Bronchial epithelial cell (primary cell): Measurements from ENCODE around the gene FGFR2. TPM values are rescaled to one million over a fixed set of nuclear protein-coding genes. Genes with fewer than 3 reads are reported as not detected.

Experiments used
- DNase-seq: peaks from one replicate; pipeline ENCODE4 v3.0.0-alpha.2; 2010; ENCODE audit warnings: low read depth
- FAIRE-seq: peaks from 2 replicates; lab custom pipeline; 2011; peaks lifted over from hg19 to GRCh38; lab: Jason Lieb, UNC
- H3K27me3 ChIP-seq: 2 replicates; pipeline ENCODE4 v1.5.1; 2011; ENCODE audit warnings: low read length; ENCODE audit not compliant: control insufficient read depth, insufficient read depth
- H3K36me3 ChIP-seq: 2 replicates; pipeline ENCODE4 v1.5.1; 2011; ENCODE audit warnings: low read length; ENCODE audit not compliant: control insufficient read depth, insufficient read depth
- H3K4me3 ChIP-seq: 2 replicates; pipeline ENCODE4 v1.5.1; 2011; ENCODE audit warnings: mild to moderate bottlenecking, low read depth, low read length, control low read depth
- total RNA-seq: library from RNA; depleted of rRNA; stranded (reverse); fragments of >200 nt; gene quantifications from 2 replicates; pipeline ENCODE4 v1.2.1, GENCODE V29; 2014
- TF ChIP-seq, protein P1 (sequence below): IDR thresholded peaks from 2 replicates; pipeline ENCODE4 v1.5.1; 2011; ENCODE audit warnings: mild to moderate bottlenecking, moderate library complexity, low read length, control low read depth, inconsistent platforms; ENCODE audit not compliant: insufficient read depth, severe bottlenecking

The FGFR2 gene
- total RNA-seq, 1 donor from 2014 or later, result 16.8 TPM

DNA sequence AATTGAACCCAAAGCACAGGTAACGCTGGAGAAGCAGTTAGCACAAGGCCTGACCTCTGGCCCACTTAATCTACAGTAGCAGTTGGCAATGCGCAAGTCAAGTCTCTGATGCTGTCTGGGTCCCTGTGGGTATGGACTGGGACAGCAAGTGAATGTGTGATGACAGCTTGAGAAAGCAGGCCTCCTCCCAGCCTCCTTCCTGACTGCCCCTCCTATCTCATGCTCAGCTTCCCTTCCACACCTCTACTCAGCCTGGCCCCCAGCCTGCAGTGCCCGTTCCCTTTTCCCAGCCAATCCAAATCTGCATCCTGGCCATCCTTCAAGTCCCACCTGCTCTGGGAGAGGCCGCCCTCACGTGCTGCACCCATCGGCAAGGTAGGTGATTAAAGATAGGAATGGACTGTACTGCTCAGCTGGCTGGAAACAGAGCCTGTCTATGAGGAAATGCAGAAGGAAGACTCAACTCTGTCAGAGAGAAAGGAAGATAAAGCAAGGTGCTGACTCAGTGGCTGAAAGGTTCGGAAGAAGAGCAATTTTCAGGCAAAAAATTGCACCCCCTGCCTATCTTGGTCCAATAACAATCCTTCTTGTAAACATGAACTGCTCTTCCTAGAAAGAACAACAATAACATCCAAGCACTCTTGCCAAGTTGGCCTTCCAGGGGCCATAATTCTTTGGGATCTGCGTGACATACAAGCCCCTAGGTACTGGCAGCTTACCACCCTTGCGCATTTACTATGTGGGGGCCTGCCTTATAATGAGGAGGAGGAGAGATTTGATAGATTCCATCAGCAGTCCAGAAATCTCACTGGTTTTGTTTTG, 16.6 kb upstream of the FGFR2 start:
- DNase-seq (no peak), FAIRE-seq (peak; percentile 88)
- no peaks in the 10 kb centered on the region for H3K27me3 ChIP-seq
- no peak overlapping the region for H3K4me3 ChIP-seq
- no peaks in the 10 kb centered on the region for H3K36me3 ChIP-seq
- TF ChIP-seq, protein P1, sequence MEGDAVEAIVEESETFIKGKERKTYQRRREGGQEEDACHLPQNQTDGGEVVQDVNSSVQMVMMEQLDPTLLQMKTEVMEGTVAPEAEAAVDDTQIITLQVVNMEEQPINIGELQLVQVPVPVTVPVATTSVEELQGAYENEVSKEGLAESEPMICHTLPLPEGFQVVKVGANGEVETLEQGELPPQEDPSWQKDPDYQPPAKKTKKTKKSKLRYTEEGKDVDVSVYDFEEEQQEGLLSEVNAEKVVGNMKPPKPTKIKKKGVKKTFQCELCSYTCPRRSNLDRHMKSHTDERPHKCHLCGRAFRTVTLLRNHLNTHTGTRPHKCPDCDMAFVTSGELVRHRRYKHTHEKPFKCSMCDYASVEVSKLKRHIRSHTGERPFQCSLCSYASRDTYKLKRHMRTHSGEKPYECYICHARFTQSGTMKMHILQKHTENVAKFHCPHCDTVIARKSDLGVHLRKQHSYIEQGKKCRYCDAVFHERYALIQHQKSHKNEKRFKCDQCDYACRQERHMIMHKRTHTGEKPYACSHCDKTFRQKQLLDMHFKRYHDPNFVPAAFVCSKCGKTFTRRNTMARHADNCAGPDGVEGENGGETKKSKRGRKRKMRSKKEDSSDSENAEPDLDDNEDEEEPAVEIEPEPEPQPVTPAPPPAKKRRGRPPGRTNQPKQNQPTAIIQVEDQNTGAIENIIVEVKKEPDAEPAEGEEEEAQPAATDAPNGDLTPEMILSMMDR, result no peak

DNA sequence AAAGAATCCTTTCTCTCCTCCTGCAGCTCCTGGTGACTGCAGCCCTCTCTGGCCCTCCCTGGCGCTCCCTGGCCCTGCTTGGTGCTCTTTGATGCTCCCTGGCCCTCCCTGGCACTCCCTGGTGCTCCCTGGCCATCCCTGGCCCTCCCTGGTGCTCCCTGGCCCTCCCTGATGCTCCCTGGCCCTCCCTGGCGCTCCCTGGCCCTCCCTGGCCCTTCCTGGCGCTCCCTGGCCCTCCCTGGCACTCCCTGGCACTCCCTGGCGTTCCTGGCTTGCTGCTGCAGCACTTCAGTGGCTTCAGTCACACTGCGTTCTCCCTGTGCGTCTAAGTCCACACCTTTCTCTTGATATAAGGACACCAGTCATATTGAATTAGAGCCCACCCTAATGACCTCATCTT, 15.2 kb upstream of the FGFR2 start:
- no peaks in the 10 kb centered on the region for H3K36me3 ChIP-seq
- H3K27me3 ChIP-seq, result no peaks in the 10 kb centered on the region
- DNase-seq (no peak), FAIRE-seq (no peak)
- no peak overlapping the region for H3K4me3 ChIP-seq
- TF ChIP-seq, protein P1, result no peak

DNA sequence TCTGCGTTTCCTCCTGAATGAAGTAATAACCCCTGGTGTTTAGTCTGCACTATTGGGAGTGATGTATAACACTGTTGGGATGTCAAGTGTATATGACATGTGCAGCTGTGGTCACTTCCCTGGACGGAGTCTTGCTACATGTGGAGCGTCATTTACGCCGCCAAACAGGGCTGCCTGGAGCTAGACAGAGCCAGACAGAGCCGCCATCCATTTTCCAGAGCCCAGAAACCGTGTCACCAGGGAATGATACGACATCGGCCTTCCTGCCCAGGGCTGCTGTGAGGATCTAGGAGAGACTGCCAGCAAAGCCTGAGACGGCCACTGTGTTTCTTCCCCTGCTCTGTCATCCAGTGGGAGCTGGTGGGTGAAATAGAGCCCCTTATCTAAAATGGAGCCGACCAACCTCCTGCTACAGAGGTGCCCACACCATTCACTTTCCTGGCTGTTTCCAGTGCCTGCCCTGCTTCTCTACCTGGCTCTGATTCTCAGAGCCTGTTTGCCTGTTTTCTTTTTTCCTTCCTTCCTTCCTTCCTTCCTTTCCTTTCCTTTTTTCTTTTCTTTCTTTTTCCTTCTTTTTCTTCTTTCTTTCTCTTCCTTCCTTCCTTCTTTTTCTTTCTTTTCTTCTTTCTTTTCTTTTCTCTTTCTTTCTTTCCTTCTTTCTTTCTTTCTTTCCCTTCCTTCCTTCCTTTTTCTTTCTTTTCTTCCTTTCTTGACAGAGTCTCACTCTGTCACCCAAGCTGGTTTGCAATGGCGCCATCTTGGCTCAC, 13.3 kb upstream of the FGFR2 start:
- DNase-seq (no peak), FAIRE-seq (no peak)
- Histone ChIP-seq H3K4me3 (no peak overlapping the region), H3K36me3 (no peaks in the 10 kb centered on the region), H3K27me3 (no peaks in the 10 kb centered on the region)
- TF ChIP-seq, protein P1, result no peak

DNA sequence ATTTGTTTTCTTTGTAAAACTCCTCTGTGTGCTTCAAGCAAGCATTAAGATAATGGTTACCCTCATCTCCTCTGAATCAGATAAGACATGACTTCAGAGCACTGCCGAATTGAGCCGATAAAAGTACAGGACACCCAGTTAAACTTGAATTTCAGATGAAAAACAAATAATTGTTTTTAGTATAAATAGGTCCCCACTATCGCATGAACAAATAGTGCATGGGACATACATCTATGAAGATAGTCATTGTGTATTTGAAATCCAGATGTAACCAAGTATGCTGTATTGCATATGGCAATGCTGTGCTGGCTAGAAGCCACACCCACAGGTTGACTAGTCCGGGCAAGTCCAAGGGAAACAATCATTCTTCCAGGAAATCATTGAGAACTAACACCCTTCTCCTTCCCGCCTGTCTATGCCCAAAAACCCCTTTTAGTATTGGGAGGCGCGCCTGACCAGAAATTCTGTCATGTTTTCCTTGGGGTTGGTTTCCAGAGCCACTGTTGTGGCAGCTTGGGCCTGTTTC, 12.6 kb upstream of the FGFR2 start:
- DNase-seq, result peak; percentile 90
- Histone ChIP-seq H3K36me3 (no peaks in the 10 kb centered on the region), H3K27me3 (no peaks in the 10 kb centered on the region), H3K4me3 (no peak overlapping the region)
- TF ChIP-seq, protein P1, result no peak
- FAIRE-seq, result peak; percentile 95

DNA sequence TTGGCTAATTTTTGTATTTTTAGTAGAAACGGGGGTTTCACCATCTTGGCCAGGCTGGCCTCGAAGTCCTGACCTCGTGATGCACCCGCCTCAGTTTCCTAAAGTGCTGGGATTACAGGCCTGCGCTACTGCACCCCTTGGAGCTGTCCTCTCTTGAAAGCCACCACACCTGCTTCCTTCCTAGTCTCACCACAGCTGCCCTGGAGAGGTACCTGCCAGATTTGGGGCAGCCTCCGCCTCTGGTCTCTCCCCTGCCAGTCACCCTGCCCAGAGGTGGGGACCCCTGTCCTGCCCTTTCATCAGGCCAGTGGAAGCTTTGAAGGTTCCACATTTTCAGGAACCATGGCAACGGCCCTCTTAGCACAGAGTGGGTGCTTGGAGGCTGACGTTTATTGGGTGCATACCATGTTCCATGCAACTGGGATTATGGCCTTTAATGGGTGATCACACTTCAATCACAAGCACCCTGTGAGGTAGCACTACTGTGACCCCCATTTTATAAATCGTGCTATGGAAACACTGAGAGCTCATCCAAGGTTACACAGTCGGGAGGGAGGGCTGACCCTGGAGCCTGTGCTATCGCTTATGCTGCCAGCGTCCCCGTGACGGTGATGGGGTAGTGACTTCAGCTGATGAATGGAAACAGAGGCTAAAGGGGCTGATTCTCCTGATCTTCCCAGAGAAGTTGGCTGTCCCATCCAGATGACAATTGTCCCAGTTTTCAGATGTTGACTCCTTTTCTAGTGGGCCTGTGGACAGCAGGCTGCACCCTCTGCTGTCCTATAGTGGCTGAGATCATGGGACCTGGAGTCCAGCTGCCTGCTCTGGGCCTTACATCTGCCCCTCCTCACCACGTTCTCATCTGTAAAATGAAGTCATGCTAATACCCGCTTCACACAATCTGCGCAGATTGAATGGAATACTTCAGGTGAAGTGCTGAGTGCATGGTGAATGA, 11.5 kb upstream of the FGFR2 start:
- Histone ChIP-seq H3K27me3 (no peaks in the 10 kb centered on the region), H3K36me3 (no peaks in the 10 kb centered on the region), H3K4me3 (no peak overlapping the region)
- DNase-seq (no peak), FAIRE-seq (no peak)
- TF ChIP-seq, protein P1, result no peak
